A172 (cell line): ENCODE results near the gene FNBP1. TPM values are rescaled to one million over a fixed set of nuclear protein-coding genes. Genes with fewer than 3 reads are reported as not detected.
A peak's percentile ranks its signal among the peaks of the same experiment; 100 is the strongest.
"Not testable (repeated sequence)": the region's sequence is repeated elsewhere in the genome, so short reads cannot be mapped to it uniquely, and the experiment has no call there.

Experiments
- DNase-seq: peaks from one replicate; pipeline ENCODE4 v3.0.0-alpha.2; 2015; ENCODE audit warnings: low spot score
- total RNA-seq: library from RNA; depleted of rRNA; stranded (reverse); fragments of >200 nt; shearing (Covaris generic); gene quantifications from 2 replicates; pipeline ENCODE4 v1.2.3, GENCODE V29; 2014

FNBP1 gene
- total RNA-seq, 1 experiment from 2014 or later, result 28.4 TPM

GRCh38 chr9:129991139-129991538 lies 51.9 kb downstream of the FNBP1 start:
- not testable (repeated sequence) for DNase-seq

DNA sequence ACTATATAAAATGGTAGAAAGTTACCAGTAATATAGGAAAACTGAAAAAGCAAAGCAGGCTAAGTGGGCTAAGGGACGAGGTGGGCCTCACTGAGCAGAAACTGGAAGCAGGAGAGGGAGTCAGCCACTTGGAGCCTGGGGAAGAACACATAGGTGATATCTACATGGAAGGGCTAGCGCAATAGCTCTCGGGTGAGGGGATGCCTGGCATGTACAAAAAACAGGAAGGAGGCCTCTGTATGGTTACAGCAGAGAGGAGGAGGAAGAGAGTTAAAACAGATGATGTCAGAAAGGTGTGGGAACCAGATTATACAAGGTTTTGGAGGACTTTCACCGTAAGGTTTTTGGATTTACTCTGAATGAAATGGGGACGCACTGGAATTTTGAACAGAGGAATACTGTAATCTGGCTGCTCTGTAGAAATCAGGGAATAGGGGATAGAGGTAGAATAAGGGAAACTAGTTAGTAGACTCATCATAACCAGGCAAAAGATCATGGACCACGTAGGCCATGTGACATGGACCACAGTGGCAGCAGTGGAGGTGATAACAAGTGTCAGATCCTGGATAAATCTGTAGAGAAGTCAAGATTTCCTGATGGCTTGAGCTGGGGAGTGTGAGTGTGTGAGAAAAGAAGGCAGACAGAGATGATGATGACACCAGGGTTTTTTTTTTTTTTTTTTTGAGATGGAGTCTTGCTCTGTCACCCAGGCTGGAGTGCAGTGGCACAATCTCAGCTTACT lies 52.5 kb downstream of the FNBP1 start:
- DNase-seq, result no peak

GRCh38 chr9:129989740-129990139 lies 53.2 kb downstream of the FNBP1 start:
- DNase-seq, result peak; percentile 66

DNA sequence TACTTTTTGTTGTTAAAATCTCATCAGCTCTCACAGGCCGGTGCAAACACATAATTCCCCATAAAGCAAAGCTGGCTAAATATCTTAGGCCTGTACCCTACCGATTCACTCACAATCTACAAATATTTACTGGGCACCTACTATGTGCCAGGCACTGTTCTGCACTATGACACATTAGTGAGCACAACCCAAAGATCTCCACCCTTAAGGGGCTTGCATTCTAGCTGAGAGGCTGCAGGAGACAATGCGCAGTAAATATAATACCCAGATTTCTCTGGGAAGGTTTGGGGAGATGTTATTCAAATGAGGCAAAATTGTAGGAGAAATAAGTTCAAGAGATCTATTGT lies 53.7 kb downstream of the FNBP1 start:
- no peak for DNase-seq

DNA sequence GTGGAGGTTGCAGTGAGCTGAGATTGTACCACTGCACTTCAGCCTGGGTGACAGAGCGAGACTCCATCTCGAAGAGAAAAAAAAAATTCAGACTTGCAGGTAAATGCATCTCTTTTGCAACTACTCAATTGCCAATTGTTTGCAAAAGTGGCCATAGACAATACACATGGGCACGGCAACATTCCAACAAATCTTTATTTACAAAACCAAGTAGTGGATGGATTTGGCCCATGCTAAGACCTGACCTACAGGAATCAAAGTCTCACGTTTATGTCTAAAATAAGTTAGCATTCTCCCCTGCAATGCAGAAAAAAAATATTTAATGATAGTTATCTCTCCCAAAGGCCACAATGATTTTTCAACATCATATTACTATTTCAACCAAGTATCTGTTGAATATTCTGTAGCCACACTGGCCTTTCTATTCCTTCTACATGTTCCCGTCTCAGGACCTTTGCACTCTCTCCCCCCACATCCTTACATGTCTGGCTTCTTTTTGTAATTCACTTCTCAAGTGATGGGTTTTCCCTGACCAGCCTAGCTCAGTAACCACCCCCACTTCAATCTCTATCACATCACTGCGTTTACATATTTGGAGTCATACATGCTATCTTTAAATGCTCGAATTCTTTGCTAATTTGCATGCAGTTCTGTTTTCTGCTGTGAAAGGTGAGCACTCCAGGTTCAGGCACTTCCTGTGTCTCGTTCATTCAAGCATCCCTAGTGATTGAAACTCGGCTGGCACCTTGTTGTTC lies 54.2 kb downstream of the FNBP1 start:
- DNase-seq, result no peak

DNA sequence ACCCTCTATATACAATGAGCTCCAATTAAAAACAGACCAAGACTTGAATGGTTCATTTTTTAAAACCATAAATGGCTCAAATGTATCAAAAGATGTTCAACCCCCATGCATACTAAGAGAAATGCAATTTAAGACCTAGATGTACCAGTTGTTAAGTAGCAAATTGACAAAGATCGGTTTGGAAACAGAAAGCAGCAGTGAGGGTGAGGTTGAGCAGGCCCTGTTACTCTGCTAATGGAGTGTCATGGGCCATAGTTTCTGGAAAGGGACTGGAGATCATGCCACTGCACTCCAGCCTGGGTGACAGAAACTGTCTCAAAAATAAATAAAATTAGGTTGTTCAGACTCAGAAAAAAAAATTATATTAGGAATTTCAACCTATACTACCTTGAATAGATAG lies 55.0 kb downstream of the FNBP1 start:
- DNase-seq, result no peak

GRCh38 chr9:129987047-129987446 lies 55.9 kb downstream of the FNBP1 start:
- no peak for DNase-seq

DNA sequence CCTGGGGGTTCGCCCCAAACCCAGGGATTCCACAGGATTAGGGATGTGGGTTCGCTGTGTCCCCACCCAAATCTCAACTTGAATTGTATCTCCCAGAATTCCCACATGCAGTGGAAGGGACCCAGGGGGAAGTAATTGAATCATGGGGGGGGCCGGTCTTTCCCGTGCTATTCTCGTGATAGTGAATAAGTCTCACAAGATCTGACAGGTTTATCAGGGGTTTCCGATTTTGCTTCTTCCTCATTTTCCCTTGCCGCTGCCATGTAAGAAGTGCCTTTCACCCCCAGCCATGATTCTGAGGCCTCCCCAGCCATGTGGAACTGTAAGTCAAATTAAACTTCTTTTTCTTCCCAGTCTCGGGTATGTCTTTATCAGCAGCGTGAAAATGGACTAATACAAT lies 58.4 kb downstream of the FNBP1 start:
- not testable (repeated sequence) for DNase-seq

DNA sequence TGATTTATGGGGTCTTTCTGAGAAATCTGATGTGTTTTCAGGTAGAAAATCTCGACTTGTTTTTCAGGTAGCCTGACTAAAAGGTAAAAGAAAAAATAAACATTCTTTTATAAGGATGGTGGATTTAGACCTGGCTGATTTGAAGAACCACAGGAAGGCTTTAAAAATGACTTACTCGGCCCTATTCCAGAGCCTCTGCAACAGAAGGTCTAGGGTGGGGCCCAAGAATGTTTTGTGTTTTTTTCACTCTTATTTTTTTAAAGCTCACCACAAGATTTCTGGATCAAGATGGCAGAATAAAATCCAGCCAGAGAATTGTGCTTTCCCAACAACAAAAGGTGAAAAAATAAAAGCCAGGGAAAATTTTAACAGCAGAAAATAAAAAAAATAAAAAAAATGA lies 59.1 kb downstream of the FNBP1 start:
- no peak for DNase-seq

- DNase-seq, result no peak
Measured at GRCh38 chr9:129981180-129981907, 61.6 kb downstream of the FNBP1 start.

- not testable (repeated sequence) for DNase-seq
Measured at GRCh38 chr9:129980224-129980623, 62.8 kb downstream of the FNBP1 start.

- no peak for DNase-seq
Measured at GRCh38 chr9:129979071-129979745, 63.8 kb downstream of the FNBP1 start.

DNA sequence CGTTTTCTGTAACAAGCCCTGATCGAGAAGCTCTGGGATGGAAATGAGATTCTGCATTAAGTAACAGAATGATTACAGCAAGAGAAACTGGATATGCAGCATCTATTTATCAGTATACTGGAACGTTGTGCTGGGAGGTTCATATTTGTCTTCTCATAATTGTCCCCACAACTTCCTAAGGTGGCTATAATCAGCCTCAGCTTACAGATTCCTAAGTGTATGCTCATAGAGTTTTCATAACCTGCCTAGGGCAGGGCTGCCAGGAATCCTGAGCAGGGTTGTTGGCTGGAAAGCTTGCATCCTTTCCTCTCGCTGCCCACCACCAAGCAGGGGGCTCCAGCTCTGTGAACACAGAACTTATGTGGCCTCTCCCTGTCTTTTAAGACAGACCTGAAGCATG lies 70.2 kb downstream of the FNBP1 start:
- no peak for DNase-seq

DNA sequence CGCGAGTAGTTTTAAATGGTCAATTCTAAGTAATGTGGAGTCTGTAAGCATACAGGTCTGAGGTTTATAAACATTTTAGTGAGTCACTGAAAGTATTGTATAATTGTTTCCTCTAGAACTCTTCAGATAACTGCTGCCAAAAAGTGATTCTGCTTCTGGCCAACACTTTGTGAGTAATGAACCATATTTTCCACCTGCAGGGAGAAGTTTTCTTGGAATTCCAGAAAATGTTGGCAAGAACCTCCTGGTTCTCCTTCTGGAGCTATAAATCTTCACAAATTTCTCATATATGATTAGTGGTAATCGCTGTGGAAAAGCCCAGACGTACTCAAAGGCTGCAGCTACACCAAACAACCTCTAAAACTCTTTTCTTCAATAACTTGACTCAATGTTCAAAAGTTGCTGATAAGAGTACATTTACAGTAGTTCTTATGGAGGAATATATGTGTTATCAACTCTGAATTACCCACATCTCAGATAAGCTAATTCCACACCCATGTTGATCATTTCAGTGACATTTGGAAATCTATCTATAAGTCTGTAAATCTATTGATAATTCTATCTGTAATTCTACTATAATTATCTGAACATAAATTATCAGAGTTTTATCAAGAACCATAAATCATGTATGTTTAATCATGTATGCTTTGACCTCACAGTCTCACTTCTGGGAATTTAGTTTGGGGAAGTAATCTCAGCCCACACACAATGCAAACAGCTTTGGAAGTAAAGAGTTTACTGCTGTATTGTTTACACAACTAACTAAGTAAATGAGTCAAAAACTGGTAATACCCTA lies 74.1 kb downstream of the FNBP1 start:
- peak; percentile 90 for DNase-seq

- peak; percentile 4 for DNase-seq
Measured at GRCh38 chr9:129964901-129965734, 77.9 kb downstream of the FNBP1 start.

GRCh38 chr9:129962889-129963703 lies 79.9 kb downstream of the FNBP1 start:
- DNase-seq, result peak; percentile 74

DNA sequence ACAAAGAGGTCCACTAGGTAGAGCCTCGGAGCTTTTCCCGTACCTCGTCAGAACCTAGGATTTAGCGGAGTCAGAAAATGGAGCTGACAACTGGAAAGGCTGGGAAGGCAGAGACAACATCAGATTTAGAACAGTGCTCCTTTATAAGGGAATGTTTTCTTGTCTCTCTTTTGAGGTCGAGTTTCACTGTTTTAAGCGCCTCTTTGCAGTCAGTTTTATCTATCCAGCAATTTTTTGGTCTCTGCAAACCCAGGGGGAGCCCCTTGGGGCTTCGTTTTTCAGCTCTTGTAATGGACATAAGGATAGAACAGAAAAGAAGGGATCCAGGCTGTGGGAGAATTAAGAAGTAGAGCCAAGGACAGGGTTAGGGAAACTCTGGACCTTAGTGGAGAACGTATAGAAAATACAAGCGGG lies 80.5 kb downstream of the FNBP1 start:
- DNase-seq, result no peak

GRCh38 chr9:129958796-129959195 lies 84.2 kb downstream of the FNBP1 start:
- DNase-seq, result no peak

- DNase-seq, result no peak
Measured at GRCh38 chr9:129954868-129955550, 88.0 kb downstream of the FNBP1 start.
